22Rv1 (cell line): ENCODE results near the gene MTX1.

Experiments used
- CTCF ChIP-seq: fragments of 450-650 bp; IDR thresholded peaks from 2 replicates; pipeline ENCODE4 v1.5.1; 2017; ENCODE audit warnings: mild to moderate bottlenecking
- ZFX ChIP-seq: fragments of 450-650 bp; IDR thresholded peaks from 2 replicates; pipeline ENCODE4 v1.6.1; 2017; ENCODE audit warnings: antibody characterized with exemption, borderline replicate concordance

- TF ChIP-seq CTCF (no peak), ZFX (no peak)
These were observed 43.1 kb downstream of the MTX1 start for GRCh38 chr1:155251566-155251965.
